ELR (cell line): ENCODE data around the gene CLTCL1.
"Not testable (repeated sequence)": the region's sequence is repeated elsewhere in the genome, so short reads cannot be mapped to it uniquely, and the experiment has no call there.

Experiments used
- DNase-seq: peaks from one replicate; pipeline ENCODE4 v3.0.0-alpha.2; 2015; ENCODE audit warnings: low read depth

CLTCL1 gene

GRCh38 chr22:19216579-19216978 is 74.9 kb downstream of the CLTCL1 start:
- no peak for DNase-seq

- DNase-seq: no peak
Measured at GRCh38 chr22:19215360-19215759, 76.2 kb downstream of the CLTCL1 start.

GRCh38 chr22:19214078-19214473 is 77.4 kb downstream of the CLTCL1 start:
- no peak for DNase-seq

GRCh38 chr22:19213442-19214077 is 78.0 kb downstream of the CLTCL1 start:
- DNase-seq: no peak

GRCh38 chr22:19213001-19213400 is 78.5 kb downstream of the CLTCL1 start:
- DNase-seq: no peak

- DNase-seq: no peak
Measured at GRCh38 chr22:19212302-19212870, 79.1 kb downstream of the CLTCL1 start.

- no peak for DNase-seq
Measured at GRCh38 chr22:19210188-19210587, 81.3 kb downstream of the CLTCL1 start.

- DNase-seq: no peak
Measured at GRCh38 chr22:19208287-19208847, 83.2 kb downstream of the CLTCL1 start.

- no peak for DNase-seq
Measured at GRCh38 chr22:19207884-19208283, 83.6 kb downstream of the CLTCL1 start.

GRCh38 chr22:19207401-19207808 is 84.1 kb downstream of the CLTCL1 start:
- DNase-seq: no peak

- no peak for DNase-seq
Measured at GRCh38 chr22:19206287-19206686, 85.2 kb downstream of the CLTCL1 start.

GRCh38 chr22:19204640-19205039 is 86.9 kb downstream of the CLTCL1 start:
- DNase-seq: no peak

GRCh38 chr22:19203834-19204233 is 87.7 kb downstream of the CLTCL1 start:
- DNase-seq: no peak

- not testable (repeated sequence) for DNase-seq
Measured at GRCh38 chr22:19202799-19203186, 88.7 kb downstream of the CLTCL1 start.

- DNase-seq: no peak
Measured at GRCh38 chr22:19201869-19202798, 89.4 kb downstream of the CLTCL1 start.

GRCh38 chr22:19201130-19201868 is 90.2 kb downstream of the CLTCL1 start:
- no peak for DNase-seq

GRCh38 chr22:19199479-19199878 is 92.0 kb downstream of the CLTCL1 start:
- no peak for DNase-seq

- no peak for DNase-seq
Measured at GRCh38 chr22:19197997-19198865, 93.3 kb downstream of the CLTCL1 start.

- no peak for DNase-seq
Measured at GRCh38 chr22:19196841-19197612, 94.5 kb downstream of the CLTCL1 start.
